ENCODE results near the gene TPPP3. TPM values are rescaled to one million over a fixed set of nuclear protein-coding genes. Genes with fewer than 3 reads are reported as not detected.

Gene TPPP3
- 4.8 TPM for total RNA-seq
- long read RNA-seq, partial matches to known transcripts, result 2 of 7 reads
- long read RNA-seq, other reads (novel, unspliced or antisense), result 0 of 7 reads

DNA sequence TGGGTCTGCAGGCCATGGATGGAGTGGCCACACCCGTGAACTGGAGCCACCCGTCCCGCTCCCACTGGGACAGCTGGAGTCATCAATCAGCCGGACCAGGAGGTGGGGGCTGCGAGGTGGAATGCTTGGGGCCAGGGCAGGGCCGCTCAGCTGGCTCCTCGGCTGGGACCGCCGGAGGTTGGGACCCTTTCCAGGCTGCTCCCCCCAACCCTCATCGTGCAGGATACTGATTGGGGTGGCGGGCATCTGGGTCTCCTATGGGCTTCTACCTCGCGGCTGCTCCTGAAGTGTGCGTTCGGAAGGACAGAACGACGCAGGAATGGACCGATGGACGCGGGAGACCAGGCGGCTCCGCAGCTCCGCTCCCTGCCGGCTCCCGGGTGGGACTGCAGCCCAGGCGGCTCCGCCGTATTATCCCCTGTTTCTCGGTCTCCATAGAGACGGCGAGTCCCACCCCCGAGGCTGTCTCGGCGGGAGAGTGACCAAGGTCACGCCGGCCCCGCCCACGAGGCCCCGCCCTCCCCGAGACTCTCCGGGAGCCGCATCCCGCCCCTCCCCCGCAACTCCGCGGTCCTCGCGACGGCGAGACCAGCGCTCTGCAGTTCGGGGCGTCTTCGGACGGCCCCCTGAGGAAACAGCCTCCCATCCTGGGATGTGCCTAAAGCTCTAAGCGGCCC lies at the start of gene TPPP3:
Gene TPPP3, minus strand, starts transcription at position 388 of the 677 bp plus-strand sequence. CDS start 2,387 bp downstream, outside the sequence.
- DNase-seq (ENCODE audit: low spot score), result peak; percentile 93

DNA sequence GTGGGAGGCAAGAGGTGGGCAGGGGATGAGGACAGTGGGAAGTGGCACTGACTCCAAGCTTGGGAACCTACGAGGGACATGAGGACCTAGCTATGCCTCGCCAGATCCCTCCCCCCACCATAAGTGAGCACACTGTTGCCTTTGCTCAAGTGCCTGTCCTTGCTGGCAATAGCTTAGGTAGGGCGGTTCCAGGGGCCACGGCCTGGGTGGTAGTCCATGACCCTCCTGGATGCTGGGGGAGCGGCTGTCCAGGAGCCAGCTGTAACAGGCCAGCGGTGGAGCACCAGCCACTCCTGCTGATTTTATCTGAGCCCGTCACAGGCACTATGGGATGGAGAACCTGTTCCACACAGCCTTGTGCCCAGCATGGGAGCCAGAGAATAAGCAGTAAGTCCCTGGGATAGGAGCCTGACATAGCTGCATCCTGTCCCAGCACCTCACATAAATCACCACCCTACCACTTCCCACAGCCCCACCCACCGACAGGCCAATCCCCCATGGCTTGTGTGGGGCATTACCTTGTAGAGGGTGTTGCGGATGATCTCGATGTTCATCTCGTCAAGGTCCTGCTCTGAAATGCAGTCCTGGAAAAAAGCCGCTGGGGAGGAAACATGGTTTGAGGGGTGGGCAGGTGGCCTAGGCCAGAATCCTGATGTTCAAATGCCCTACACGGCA lies 49.4 kb upstream of the TPPP3 start:
- DNase-seq (ENCODE audit: low spot score), result no peak

- DNase-seq (ENCODE audit: low spot score), result no peak
These were observed 48.6 kb upstream of the TPPP3 start for GRCh38 chr16:67441907-67442306.

- DNase-seq (ENCODE audit: low spot score), result no peak
These were observed 48.0 kb upstream of the TPPP3 start for GRCh38 chr16:67441271-67441753.

DNA sequence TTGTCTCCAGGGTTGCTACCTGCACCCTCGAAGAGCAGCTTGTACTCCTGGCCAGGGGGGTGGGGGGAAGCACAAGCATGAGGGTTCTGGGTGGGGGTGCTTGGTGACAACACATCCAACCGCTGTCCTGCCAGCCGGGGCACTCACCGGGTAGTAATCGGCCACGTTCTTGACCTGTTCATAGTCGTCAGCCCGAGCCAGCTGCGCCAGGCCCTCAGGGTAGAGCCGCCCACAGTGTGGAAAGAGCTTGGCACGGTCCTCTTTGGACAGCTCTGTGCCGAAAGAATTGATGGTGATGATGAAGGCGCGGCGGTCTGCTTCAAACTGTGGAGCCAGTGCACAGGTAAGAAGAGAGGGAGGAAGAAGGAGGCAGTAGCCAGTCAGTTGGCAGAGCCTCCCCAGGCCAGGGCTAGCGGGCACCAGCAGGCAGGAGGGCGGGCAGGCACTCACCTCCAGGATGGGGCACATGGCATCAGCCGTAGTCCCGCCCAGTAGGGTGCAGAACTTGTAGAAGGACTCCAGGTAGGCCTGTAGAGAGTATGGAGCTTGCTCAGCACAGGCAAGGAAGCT lies 45.6 kb upstream of the TPPP3 start:
- no peak for DNase-seq (ENCODE audit: low spot score)

DNA sequence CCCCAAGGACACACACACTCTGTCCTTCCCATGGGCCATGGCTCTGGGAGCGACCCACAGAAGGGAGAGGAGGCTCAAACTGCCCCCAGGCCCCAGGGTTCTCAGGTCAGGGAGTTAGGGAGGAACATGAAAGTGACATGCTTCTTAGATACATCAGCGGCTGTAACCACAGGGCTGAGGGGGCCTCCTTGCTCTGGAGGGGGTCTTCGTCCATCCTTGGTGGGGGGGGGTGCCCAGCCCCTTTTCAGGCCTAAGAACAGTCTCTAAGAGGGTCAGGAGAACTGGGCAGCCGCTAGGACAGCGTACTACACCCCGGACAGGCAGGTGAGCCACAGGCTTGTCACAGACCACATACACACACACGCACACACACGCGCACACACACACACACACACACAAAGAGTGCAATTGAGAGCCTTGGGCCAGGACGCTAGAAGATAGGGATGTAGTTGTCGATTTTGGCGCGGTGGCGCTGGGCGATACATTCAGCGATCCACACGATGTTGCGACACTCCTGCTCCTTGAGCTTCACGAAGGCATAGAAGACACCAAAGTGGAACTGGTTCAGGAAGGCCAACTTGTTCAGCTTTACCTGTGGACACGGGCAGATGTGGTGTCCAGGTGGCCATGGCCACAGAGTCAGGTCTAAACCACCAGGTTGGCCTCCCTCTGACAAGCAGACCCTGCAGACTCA lies 44.9 kb upstream of the TPPP3 start:
- no peak for DNase-seq (ENCODE audit: low spot score)

DNA sequence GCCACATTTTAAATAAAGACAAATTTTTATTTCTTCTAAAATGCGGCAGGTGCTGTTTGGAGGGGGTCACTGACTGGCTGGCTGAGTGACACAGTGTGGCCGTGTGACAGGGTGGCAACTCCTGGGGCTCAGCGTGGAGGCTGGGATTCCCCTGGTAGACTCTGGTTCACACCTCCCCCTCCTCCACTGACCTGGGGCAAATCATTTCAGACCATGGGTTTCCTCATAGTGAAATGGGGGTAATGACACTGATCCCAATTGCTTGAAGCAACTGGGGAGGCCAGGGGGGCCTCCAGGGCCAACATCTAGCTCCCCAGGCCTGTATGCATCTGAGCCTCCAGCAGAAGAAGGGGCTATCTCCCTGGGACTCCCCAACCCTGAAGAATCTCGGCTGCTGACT lies 44.2 kb upstream of the TPPP3 start:
- no peak for DNase-seq (ENCODE audit: low spot score)

- DNase-seq (ENCODE audit: low spot score), result no peak
These were observed 43.4 kb upstream of the TPPP3 start for GRCh38 chr16:67436640-67437193.

DNA sequence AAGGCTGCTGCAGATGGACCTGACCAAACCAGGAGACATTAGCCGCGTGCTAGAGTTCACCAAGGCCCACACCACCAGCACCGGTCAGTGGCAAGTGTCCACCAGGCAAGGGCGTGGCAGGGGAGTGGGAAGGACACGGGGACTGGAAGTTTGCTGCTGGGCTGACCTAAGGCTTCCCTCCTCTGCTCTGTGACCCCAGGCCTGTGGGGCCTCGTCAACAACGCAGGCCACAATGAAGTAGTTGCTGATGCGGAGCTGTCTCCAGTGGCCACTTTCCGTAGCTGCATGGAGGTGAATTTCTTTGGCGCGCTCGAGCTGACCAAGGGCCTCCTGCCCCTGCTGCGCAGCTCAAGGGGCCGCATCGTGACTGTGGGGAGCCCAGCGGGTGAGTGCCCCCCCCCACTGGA lies 42.5 kb upstream of the TPPP3 start:
- no peak for DNase-seq (ENCODE audit: low spot score)

DNA sequence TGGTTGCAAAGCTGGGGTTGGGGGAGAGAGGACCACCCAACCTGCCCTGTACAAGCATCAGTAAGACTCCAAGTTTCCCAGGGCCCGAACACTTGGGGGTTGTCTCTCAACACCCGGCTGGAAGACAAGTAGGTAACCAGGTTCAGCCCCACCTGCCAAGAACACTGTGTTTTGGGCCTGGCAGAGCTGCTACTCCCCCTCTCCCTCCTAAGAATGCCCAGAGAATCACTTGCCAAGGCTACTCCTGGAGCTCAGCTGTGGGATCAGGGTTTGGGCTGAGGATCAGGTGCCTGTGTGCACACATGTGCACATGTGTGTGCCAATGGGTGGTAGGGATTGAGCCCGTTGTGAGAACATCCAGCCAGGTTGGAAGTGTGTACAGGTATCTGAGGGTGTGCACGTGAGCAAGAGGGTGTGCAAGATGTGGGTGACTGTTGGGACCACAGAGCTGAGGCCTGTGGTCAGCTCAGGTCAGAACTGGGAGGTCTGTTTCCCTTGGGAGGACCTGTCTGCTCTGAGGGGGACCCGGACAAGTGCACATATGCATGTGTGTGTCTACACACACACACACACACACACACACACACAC lies 39.9 kb upstream of the TPPP3 start:
- DNase-seq (ENCODE audit: low spot score), result no peak

GRCh38 chr16:67432506-67432890 lies 39.2 kb upstream of the TPPP3 start:
- no peak for DNase-seq (ENCODE audit: low spot score)

DNA sequence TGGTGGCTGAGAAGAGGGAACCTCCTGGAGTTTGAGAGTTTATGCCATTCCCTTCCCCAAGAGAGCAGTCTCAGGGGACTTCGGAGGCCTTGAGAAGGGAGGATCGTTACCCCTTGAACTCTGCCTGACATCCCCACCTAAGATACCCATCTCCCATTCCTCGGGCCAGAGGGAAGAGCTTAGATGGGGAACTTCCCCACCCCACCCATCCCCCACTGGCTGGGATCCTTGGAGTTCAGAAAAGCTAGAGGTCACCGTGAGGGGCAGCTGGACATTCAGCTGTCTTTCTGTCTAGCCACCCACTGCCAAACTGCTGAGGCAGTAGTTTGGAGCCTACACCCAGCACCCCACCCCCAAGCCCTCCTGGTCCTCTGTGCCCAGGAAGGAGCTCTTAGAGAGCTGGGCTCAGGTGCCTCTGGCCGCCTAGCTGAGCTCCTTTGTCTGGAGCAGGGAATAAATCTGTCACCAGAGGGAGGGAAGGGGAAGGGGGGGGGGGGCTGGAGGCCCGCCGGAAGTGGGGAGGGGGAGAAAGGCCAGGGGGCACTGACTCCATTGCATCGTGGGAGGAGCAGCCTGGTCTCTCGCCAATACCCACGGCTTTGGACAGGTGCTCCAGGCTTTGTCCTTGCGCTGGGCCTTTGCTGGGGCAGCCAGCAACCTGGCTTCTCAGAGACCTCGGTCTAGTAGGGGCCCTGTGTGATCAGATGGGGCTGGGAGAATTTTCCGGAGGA lies 38.6 kb upstream of the TPPP3 start:
- no peak for DNase-seq (ENCODE audit: low spot score)

DNA sequence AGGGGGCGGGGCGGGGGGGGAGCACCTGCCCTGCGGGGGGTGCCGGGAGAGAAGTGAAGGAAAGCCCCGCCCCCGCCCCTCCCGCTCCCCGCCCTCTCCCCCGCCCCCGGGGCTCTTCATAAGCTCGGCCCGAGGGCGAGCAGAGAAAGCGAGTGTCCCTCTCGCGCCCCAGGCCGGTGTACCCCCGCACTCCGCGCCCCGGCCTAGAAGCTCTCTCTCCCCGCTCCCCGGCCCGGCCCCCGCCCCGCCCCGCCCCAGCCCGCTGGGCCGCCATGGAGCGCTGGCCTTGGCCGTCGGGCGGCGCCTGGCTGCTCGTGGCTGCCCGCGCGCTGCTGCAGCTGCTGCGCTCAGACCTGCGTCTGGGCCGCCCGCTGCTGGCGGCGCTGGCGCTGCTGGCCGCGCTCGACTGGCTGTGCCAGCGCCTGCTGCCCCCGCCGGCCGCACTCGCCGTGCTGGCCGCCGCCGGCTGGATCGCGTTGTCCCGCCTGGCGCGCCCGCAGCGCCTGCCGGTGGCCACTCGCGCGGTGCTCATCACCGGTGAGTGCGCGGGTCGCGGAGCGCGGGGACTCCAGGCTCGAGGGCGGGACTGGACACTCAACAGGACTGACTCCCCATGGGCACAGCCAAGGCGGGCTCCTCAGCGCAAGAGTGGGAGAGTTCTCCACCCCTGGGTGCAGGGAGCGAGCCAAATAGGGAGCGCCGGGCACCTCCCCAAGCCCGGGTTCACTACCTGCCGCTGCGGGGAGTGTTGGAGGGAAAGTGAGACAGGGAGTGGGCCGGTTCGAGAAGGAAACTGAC lies 37.9 kb upstream of the TPPP3 start, which contains the start of gene HSD11B2:
Gene HSD11B2, plus strand, starts transcription at position 145 of the 798 bp plus-strand sequence. Its CDS starts 128 bp downstream, at position 273.
- DNase-seq (ENCODE audit: low spot score), result no peak

DNA sequence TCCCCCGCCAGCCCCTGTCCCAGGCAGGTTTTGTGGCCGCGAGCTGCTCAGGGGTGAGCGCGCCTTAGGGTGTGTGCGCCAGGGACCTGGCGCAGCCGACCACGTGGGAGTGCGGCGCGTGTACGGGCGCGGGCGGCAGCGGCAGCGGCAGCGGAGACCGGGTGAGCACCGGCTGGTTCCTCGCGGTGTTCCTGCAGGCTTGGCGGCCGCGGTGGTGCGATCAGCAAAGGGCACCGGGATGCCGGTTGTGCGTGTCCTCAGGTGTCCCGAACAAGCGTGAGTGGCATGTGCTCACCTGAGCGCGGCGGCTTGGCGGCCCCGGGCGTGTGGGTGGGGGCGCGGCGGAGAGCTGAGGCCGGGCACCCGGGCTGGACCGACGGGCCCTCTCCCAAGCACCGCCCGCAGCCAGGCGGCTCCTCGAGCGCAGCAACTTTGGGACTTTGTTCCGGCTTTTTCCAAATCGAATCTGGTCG lies 37.2 kb upstream of the TPPP3 start:
- no peak for DNase-seq (ENCODE audit: low spot score)

DNA sequence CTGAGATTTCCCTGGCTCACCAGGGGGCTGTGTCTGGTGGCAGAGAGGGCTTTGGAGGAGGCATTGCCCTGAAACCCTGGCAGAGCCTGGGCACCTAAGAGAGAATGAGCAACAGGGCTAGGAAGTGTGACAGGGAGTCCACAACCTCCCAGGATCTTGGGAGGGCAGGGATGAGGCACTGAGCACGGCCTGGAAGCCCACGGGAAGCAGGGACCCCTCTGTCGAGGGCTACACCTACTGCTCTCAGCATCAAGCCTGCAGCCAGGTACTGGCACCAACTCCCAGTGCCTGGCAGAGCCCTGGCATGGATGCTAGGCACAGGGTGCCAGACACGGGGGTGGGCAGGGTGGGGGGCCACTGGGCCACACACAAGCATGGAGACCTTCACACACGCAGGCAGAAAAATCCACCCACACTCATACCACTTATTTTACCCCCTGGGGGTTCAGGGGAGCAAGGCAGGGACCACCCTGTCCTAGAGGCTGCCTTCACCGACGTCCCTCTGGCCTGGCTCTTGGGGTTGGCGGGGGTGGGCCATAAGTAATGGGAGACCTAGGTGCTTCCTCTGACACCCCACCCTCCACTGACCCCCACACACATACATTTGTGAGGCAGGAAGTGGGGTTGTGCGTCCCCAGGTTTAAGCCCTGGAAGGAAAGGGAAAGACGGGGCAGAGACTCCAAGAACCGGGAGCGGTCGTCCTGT lies 36.7 kb upstream of the TPPP3 start:
- no peak for DNase-seq (ENCODE audit: low spot score)

- DNase-seq (ENCODE audit: low spot score), result no peak
These were observed 35.9 kb upstream of the TPPP3 start for GRCh38 chr16:67429053-67429798.

DNA sequence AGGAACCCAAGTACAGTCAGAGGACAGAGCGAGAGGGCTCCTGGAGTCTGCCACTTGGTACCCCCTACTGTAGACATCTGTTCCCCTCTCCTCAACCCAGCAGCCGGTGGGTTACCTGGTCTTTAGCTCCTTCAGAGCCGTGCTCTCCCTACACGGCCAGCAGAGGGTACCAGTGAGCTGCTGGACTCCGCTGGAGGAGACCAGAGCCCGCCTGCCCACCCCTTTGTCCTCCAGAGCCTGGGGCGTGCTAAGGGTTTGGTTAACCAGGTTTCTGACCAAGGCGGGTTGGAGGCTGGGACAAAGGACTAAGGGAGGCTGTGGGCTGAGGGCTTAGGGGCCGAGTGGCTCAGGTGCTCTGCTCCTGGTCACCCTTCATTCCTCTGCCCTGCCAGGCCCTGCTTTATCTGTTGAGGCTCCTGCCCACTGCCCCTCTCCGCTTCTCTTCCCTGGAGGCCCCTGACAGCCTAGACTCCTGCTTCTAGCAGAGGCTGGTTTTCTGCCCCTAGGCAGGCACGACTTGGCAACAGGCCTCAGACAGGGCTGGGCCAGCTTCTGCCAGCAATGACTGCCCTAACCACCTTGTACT lies 34.9 kb upstream of the TPPP3 start:
- no peak for DNase-seq (ENCODE audit: low spot score)
